HepG2 (cell line): ENCODE results near the gene DUSP8. TPM values are rescaled to one million over a fixed set of nuclear protein-coding genes. Genes with fewer than 3 reads are reported as not detected.

Source experiments
- BHLHE40 ChIP-seq: IDR thresholded peaks from 2 replicates; pipeline ENCODE4 v1.6.1; 2011; ENCODE audit warnings: low read length, improper control_type of control experiment
- CHCHD3 ChIP-seq: sonication (generic); formaldehyde crosslinking; IDR thresholded peaks from 2 replicates; pipeline ENCODE4 v1.8.0; 2022; ENCODE audit warnings: mild to moderate bottlenecking, missing genetic modification reagents, moderate library complexity
- HES4 ChIP-seq: sonication (generic); formaldehyde crosslinking; IDR thresholded peaks from 2 replicates; pipeline ENCODE4 v1.9.0; 2021; ENCODE audit warnings: mild to moderate bottlenecking, missing genetic modification reagents, borderline replicate concordance
- HMGXB4 ChIP-seq, 2 experiments: sonication (generic) in 1 of 2; formaldehyde crosslinking in 1 of 2; IDR thresholded peaks; 2 replicates each; pipeline versions ENCODE4 v1.4.0 to v1.6.1; 2018 to 2020; ENCODE audit warnings: missing genetic modification reagents in 2 of 2, borderline replicate concordance in 1 of 2, low read depth in 1 of 2, mild to moderate bottlenecking in 1 of 2, missing biosample characterization in 1 of 2
- SMAD9 ChIP-seq: sonication (generic); formaldehyde crosslinking; IDR thresholded peaks from 2 replicates; pipeline ENCODE4 v1.5.1; 2020; ENCODE audit warnings: mild to moderate bottlenecking, missing genetic modification reagents
- STAT6 ChIP-seq: sonication (generic); formaldehyde crosslinking; IDR thresholded peaks from 2 replicates; pipeline ENCODE4 v1.4.0; 2020; ENCODE audit warnings: missing genetic modification reagents, mild to moderate bottlenecking, borderline replicate concordance
- ZIK1 ChIP-seq: sonication (generic); formaldehyde crosslinking; IDR thresholded peaks from 2 replicates; pipeline ENCODE4 v1.5.0; 2020; ENCODE audit warnings: mild to moderate bottlenecking, low read depth, missing genetic modification reagents, borderline replicate concordance
- ZNF138 ChIP-seq: sonication (generic); formaldehyde crosslinking; IDR thresholded peaks from 2 replicates; pipeline ENCODE4 v1.5.0; 2020; ENCODE audit warnings: mild to moderate bottlenecking, low read depth, missing genetic modification reagents
- ZNF280D ChIP-seq: sonication (generic); formaldehyde crosslinking; IDR thresholded peaks from 2 replicates; pipeline ENCODE4 v1.5.1; 2020; ENCODE audit warnings: mild to moderate bottlenecking, missing genetic modification reagents
- ZNF639 ChIP-seq: conservative IDR thresholded peaks from 2 replicates; pipeline ENCODE4 v1.6.1; 2018; ENCODE audit warnings: missing genetic modification reagents
- polyA plus RNA-seq, 8 experiments: library from polyadenylated mRNA; depleted of rRNA in 3 of 8; stranded (reverse) in 7 of 8; unstranded in 1 of 8; fragments of >200 nt; fragmentation: Illumina TruSeq in 4 of 8; extraction: Trizol in 4 of 8; gene quantifications; 2 replicates each; pipeline versions ENCODE4 v1.2.1 to v1.2.3, GENCODE V29; 2011 to 2016; ENCODE audit warnings: low read depth in 4 of 8, missing spikeins in 1 of 8, mixed read lengths in 1 of 8; ENCODE audit not compliant: insufficient read depth in 1 of 8
- total RNA-seq, 5 experiments: library from RNA; depleted of rRNA; stranded (reverse); fragments of >200 nt; fragmentation: Illumina TruSeq; extraction: Trizol; gene quantifications; 2 replicates each; pipeline ENCODE4 v1.2.3, GENCODE V29; 2016; ENCODE audit warnings: low read depth in 1 of 5
- TF ChIP-seq, protein P1 (sequence below): sonication (generic); formaldehyde crosslinking; IDR thresholded peaks from 2 replicates; pipeline ENCODE4 v1.4.0; 2020; ENCODE audit warnings: missing genetic modification reagents
- TF ChIP-seq, protein P2 (sequence below): sonication (generic); formaldehyde crosslinking; IDR thresholded peaks from 2 replicates; pipeline ENCODE4 v1.5.0; 2020; ENCODE audit warnings: mild to moderate bottlenecking, missing genetic modification reagents, borderline replicate concordance

Gene DUSP8
- total and polyA plus RNA-seq, 2 of the 13 experiments (the other 11 are each of a cell fraction or from before 2014, with no cell fraction given) = 1.8 to 8.0 TPM

GRCh38 chr11:1549338-1550330 lies 22.4 kb downstream of the DUSP8 start (continued):
- TF ChIP-seq HMGXB4 (CRISPR knock-in tag; IDR thresholded peaks at IDR 0.05; ENCODE audit: borderline replicate concordance in 1 of 2, low read depth in 1 of 2) (no peak), ZNF639 (CRISPR knock-in tag) (no peak), ZIK1 (CRISPR knock-in tag) (no peak), ZNF280D (no peak), ZNF138 (CRISPR knock-in tag) (no peak), CHCHD3 (CRISPR knock-in tag) (no peak), HES4 (CRISPR knock-in tag) (no peak), BHLHE40 (no peak), SMAD9 (no peak), STAT6 (CRISPR knock-in tag) (no peak)
- TF ChIP-seq, protein P1, sequence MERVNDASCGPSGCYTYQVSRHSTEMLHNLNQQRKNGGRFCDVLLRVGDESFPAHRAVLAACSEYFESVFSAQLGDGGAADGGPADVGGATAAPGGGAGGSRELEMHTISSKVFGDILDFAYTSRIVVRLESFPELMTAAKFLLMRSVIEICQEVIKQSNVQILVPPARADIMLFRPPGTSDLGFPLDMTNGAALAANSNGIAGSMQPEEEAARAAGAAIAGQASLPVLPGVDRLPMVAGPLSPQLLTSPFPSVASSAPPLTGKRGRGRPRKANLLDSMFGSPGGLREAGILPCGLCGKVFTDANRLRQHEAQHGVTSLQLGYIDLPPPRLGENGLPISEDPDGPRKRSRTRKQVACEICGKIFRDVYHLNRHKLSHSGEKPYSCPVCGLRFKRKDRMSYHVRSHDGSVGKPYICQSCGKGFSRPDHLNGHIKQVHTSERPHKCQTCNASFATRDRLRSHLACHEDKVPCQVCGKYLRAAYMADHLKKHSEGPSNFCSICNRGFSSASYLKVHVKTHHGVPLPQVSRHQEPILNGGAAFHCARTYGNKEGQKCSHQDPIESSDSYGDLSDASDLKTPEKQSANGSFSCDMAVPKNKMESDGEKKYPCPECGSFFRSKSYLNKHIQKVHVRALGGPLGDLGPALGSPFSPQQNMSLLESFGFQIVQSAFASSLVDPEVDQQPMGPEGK = peak; percentile 39; the same call in 1 of the 2 replicates
- TF ChIP-seq, protein P2, sequence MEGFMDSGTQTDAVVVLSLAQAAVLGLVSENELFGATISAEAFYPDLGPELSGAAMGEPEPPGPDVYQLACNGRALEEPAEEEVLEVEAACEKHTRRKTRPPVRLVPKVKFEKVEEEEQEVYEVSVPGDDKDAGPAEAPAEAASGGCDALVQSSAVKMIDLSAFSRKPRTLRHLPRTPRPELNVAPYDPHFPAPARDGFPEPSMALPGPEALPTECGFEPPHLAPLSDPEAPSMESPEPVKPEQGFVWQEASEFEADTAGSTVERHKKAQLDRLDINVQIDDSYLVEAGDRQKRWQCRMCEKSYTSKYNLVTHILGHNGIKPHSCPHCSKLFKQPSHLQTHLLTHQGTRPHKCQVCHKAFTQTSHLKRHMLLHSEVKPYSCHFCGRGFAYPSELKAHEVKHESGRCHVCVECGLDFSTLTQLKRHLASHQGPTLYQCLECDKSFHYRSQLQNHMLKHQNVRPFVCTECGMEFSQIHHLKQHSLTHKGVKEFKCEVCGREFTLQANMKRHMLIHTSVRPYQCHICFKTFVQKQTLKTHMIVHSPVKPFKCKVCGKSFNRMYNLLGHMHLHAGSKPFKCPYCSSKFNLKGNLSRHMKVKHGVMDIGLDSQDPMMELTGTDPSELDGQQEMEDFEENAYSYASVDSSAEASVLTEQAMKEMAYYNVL = no peak
